GM12872 (cell line): Measurements from ENCODE around the gene MAP4K1.

Source experiments
- TF ChIP-seq, protein P1 (sequence below): IDR thresholded peaks from 3 replicates; pipeline ENCODE4 v1.5.1; 2011; ENCODE audit warnings: low read depth, mild to moderate bottlenecking, low read length, moderate library complexity; ENCODE audit not compliant: insufficient read depth

Gene MAP4K1

DNA sequence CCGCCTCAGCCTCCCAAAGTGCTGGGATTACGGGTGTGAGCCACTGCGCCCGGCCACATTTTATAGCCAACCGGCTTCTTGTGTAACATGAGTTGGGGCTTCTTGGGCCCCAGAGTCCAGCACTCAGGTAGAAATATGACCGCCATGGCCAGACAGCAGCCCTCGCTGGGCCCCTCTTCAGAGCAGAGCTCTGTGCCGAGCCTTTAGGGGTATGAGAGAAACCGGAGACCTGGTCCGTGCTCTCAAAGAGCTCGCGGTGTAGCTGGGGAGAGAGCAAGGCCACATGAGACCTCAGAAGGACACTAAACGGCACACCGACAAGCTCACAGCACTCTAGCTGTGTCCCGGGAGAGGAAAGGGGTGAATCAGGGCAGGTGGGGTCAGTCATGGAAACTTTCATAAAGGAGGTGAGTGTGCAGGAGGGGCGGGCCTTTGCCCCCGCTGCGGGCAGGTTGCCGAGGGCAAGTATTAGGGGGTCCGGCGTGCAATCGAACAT lies 45.5 kb upstream of the MAP4K1 start:
- TF ChIP-seq, protein P1, sequence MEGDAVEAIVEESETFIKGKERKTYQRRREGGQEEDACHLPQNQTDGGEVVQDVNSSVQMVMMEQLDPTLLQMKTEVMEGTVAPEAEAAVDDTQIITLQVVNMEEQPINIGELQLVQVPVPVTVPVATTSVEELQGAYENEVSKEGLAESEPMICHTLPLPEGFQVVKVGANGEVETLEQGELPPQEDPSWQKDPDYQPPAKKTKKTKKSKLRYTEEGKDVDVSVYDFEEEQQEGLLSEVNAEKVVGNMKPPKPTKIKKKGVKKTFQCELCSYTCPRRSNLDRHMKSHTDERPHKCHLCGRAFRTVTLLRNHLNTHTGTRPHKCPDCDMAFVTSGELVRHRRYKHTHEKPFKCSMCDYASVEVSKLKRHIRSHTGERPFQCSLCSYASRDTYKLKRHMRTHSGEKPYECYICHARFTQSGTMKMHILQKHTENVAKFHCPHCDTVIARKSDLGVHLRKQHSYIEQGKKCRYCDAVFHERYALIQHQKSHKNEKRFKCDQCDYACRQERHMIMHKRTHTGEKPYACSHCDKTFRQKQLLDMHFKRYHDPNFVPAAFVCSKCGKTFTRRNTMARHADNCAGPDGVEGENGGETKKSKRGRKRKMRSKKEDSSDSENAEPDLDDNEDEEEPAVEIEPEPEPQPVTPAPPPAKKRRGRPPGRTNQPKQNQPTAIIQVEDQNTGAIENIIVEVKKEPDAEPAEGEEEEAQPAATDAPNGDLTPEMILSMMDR: no peak

DNA sequence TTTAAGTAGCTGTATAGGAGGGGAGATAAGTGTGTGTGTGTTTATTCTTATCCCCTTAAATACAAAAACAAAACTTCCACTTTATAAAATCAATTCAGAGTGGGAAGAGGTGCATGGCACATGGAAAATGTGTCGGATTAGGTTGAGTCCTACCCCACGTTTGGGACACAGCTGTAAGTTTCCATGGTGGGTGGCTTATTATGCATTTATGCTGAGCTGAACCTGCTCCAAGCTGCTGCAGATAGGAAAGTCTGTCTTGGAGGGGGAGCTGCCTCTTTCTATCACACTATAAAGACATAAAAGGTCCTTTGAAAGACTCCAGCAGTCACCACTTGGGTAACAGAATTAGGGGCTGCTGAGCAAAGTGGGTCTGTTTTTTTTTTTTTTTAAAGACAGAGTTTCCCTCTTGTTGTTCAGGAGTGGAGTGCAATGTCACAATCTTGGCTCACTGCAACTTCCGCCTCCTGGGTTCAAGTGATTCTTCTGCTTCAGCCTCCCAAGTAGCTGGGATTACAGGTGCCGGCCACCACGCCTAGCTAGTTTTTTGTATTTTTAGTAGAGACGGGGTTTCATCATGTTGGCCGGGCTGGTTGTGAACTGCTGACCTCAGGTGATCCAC lies 44.9 kb upstream of the MAP4K1 start:
- TF ChIP-seq, protein P1: no peak

DNA sequence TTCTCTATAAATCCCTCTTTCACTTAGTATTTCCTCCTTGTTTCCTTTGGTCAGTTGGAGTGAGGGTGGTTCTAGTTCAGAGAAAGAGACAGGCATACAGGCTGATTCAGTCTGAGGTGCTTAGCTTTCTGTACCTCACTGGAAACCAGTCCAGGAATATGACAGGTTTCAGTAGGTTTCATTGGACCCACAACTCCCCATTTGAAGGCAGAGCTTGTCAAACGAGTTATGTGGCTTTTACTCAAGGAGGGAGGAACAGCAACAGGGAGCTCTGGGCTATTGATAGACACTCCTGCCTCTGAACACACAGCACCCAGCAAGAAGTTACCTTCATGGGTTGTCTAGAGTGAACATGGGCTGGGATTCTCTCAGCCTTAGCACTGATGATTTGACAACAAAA lies 44.2 kb upstream of the MAP4K1 start:
- TF ChIP-seq, protein P1: no peak

DNA sequence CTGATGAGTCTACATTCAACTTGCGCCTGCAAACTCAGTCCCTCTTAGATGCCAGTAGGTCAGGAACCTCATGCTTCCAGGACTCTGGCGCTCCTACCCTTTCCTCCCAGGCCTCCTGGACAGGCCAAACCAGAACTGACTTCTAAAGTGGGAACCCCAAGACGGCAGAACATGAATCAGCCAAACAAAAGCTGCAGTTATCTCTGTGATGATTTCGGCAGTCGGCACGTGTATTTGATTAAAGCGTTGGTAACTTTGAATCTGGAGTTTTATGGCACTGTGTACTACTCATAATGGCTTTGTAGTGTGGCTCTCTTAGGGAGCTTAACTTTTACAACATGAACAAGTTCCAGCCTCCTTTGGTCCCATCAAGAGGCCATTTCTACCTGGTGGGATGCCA lies 43.4 kb upstream of the MAP4K1 start:
- TF ChIP-seq, protein P1: no peak

DNA sequence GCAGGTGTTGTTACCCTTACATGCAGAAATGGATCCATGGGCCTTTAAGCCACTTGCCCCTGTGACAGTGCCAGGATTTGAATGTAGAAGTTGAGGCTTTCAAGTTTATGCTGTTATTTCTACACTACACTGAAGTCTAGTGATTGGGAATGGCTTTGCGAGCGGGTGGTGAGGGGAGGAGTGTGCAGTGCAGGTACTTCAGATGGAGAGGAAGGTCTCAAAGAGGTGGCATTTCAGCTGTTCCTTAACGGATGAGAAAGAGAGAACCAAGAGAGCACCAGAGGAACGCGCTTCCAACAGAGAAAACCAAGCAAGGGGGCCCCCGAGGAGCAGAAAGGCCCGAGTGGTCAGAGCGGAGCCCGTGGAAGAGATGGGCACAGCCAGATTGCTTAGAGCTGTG lies 43.0 kb upstream of the MAP4K1 start:
- TF ChIP-seq, protein P1: no peak

DNA sequence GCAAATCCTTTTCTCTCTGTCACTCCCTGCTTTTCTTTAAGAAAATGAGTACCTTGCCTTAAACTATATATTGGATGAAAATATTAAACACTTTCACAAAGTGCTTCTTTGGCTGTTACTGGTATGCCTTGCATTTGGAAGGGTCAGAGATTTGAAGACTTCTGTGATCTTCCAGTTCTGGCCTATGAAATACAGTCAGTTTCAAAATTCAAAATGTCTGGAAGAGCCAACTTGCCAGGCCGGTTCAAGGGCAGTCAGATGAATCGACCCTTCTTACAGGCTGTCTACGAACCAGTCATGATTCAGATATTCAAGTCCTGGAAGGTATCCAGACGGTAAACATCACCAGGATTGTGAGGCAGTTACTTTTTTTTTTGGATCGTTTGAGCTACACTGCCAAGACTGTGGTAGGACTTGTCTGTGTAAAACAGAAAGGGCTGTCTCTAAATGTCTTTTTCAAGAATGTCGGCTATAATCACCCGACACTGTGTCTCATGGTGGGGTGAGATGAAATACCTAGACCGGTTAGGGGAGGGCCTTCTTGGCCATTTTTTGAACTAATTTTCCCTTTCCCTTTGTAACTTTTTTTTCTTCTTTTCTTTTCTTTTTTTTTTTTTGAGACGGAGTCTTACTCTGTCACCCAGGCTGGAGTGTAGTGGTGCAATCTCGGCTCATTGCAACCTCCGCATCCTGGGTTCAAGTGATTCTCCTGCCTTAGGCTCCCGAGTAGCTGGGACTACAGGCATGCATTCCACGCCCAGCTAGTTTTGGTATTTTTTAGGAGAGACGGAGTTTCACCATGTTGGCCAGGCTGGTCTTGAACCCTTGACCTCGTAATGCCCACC lies 40.9 kb upstream of the MAP4K1 start:
- TF ChIP-seq, protein P1: no peak

- TF ChIP-seq, protein P1: no peak
Measured at GRCh38 chr19:38657633-38658222, 40.0 kb upstream of the MAP4K1 start.
